DOHH2 (cell line): ENCODE results near the gene ITPRIPL2.

ENCODE experiments used
- EZH2phosphoT487 ChIP-seq: fragments of 200-600 bp; sonication (generic); IDR thresholded peaks from 2 replicates; pipeline ENCODE4 v1.6.1; 2017; ENCODE audit warnings: borderline replicate concordance, mild to moderate bottlenecking, antibody characterized with exemption, low read length, moderate library complexity, mixed read lengths
- TF ChIP-seq, protein P1 (sequence below): fragments of 200-600 bp; sonication (generic); IDR thresholded peaks from one replicate; pipeline ENCODE4 v1.5.1; 2014; ENCODE audit warnings: antibody characterized with exemption, mild to moderate bottlenecking, low read depth, low read length; ENCODE audit not compliant: poor library complexity, severe bottlenecking

DNA sequence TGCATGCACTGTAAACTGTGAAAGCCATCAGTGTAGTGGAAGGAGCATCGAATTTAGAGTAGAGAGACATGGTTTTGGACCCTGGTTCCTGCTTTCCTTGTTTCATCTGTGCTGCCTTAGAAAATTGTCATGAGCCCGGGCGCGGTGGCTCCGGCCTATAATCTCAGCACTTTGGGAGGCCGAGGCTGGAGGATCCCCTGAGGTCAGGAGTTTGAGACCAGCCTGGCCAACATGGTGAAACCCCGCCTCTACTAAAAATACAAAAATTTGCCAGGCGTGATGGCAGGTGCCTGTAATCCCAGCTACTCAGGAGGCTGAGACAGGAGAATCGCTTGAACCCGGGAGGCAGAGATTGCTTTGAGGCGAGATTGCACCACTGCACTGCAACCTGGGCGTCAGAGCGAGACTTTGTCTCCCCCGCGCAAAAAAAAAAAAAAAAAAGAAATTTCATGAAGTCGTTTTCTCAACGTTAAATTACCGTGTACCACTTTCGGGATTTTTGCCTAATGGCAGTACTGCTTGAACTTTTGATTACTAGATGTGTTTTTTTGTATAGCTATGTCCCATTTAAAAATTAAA, 45.4 kb upstream of the ITPRIPL2 start:
- TF ChIP-seq, protein P1, sequence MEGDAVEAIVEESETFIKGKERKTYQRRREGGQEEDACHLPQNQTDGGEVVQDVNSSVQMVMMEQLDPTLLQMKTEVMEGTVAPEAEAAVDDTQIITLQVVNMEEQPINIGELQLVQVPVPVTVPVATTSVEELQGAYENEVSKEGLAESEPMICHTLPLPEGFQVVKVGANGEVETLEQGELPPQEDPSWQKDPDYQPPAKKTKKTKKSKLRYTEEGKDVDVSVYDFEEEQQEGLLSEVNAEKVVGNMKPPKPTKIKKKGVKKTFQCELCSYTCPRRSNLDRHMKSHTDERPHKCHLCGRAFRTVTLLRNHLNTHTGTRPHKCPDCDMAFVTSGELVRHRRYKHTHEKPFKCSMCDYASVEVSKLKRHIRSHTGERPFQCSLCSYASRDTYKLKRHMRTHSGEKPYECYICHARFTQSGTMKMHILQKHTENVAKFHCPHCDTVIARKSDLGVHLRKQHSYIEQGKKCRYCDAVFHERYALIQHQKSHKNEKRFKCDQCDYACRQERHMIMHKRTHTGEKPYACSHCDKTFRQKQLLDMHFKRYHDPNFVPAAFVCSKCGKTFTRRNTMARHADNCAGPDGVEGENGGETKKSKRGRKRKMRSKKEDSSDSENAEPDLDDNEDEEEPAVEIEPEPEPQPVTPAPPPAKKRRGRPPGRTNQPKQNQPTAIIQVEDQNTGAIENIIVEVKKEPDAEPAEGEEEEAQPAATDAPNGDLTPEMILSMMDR: no peak
- TF ChIP-seq EZH2phosphoT487: no peak
